Fibroblast of peridontal ligament (primary cell): ENCODE results near the gene PCYOX1L.

ENCODE experiments used
- DNase-seq: peaks from one replicate; pipeline ENCODE4 v3.0.0-alpha.2; 2010; ENCODE audit errors: extremely low read depth

PCYOX1L gene

GRCh38 chr5:149357370-149358293 lies at the start of gene PCYOX1L:
Gene PCYOX1L (plus strand): TSS chr5:149358046. CDS start chr5:149358069, 23 bp downstream.
- DNase-seq: peak; percentile 90

GRCh38 chr5:149309354-149309753 lies 48.5 kb upstream of the PCYOX1L start:
- DNase-seq: no peak

GRCh38 chr5:149310488-149310887 lies 47.4 kb upstream of the PCYOX1L start:
- DNase-seq: no peak

GRCh38 chr5:149310947-149311658 lies 46.7 kb upstream of the PCYOX1L start:
- peak; percentile 43 for DNase-seq

- DNase-seq: no peak
Measured at GRCh38 chr5:149313151-149313841, 44.5 kb upstream of the PCYOX1L start.

- no peak for DNase-seq
Measured at GRCh38 chr5:149314571-149315111, 43.2 kb upstream of the PCYOX1L start.

- DNase-seq: no peak
Measured at GRCh38 chr5:149315753-149316152, 42.1 kb upstream of the PCYOX1L start.

- peak; percentile 74 for DNase-seq
Measured at GRCh38 chr5:149317281-149318048, 40.4 kb upstream of the PCYOX1L start.

GRCh38 chr5:149319174-149319573 lies 38.7 kb upstream of the PCYOX1L start:
- DNase-seq: no peak

GRCh38 chr5:149320791-149321330 lies 37.0 kb upstream of the PCYOX1L start:
- DNase-seq: peak; percentile 96

GRCh38 chr5:149322518-149322917 lies 35.3 kb upstream of the PCYOX1L start:
- DNase-seq: no peak

- DNase-seq: peak; percentile 28
Measured at GRCh38 chr5:149323210-149323609, 34.6 kb upstream of the PCYOX1L start.

- peak; percentile 64 for DNase-seq
Measured at GRCh38 chr5:149323621-149324205, 34.1 kb upstream of the PCYOX1L start.

- DNase-seq: no peak
Measured at GRCh38 chr5:149324641-149325040, 33.2 kb upstream of the PCYOX1L start.

- peak; percentile 40 for DNase-seq
Measured at GRCh38 chr5:149325166-149325735, 32.6 kb upstream of the PCYOX1L start.

GRCh38 chr5:149325894-149326293 lies 32.0 kb upstream of the PCYOX1L start:
- DNase-seq: peak; percentile 37

- no peak for DNase-seq
Measured at GRCh38 chr5:149326611-149327010, 31.2 kb upstream of the PCYOX1L start.

- DNase-seq: no peak
Measured at GRCh38 chr5:149328177-149328576, 29.7 kb upstream of the PCYOX1L start.

GRCh38 chr5:149333711-149334443 lies 24.0 kb upstream of the PCYOX1L start:
- DNase-seq: peak; percentile 51
